HG02623 (cell line): Measurements from ENCODE around the gene OPHN1.
"Not testable (repeated sequence)": the region's sequence is repeated elsewhere in the genome, so short reads cannot be mapped to it uniquely, and the experiment has no call there.

Experiments used
- ATAC-seq: cut with Tn5 transposase; IDR thresholded peaks from one replicate; pipeline ENCODE4 v1.9.1; 2021; ENCODE audit warnings: moderate library complexity; ENCODE audit not compliant: unreplicated experiment

The OPHN1 gene

GRCh38 chrX:68422478-68422877 lies 10.8 kb downstream of the OPHN1 start:
- ATAC-seq = no peak

GRCh38 chrX:68421636-68422035 lies 11.7 kb downstream of the OPHN1 start:
- no peak for ATAC-seq

- ATAC-seq = no peak
Observed at GRCh38 chrX:68420559-68420958, 12.7 kb downstream of the OPHN1 start.

- no peak for ATAC-seq
Observed at GRCh38 chrX:68419975-68420374, 13.3 kb downstream of the OPHN1 start.

- no peak for ATAC-seq
Observed at GRCh38 chrX:68417651-68418050, 15.6 kb downstream of the OPHN1 start.

- no peak for ATAC-seq
Observed at GRCh38 chrX:68416592-68416991, 16.7 kb downstream of the OPHN1 start.

- no peak for ATAC-seq
Observed at GRCh38 chrX:68415316-68415715, 18.0 kb downstream of the OPHN1 start.

- ATAC-seq = no peak
Observed at GRCh38 chrX:68413254-68413653, 20.0 kb downstream of the OPHN1 start.

- no peak for ATAC-seq
Observed at GRCh38 chrX:68411729-68412128, 21.6 kb downstream of the OPHN1 start.

GRCh38 chrX:68409194-68409593 lies 24.1 kb downstream of the OPHN1 start:
- ATAC-seq = no peak

GRCh38 chrX:68403522-68403921 lies 29.8 kb downstream of the OPHN1 start:
- no peak for ATAC-seq

GRCh38 chrX:68403038-68403437 lies 30.3 kb downstream of the OPHN1 start:
- no peak for ATAC-seq

- no peak for ATAC-seq
Observed at GRCh38 chrX:68402094-68402493, 31.2 kb downstream of the OPHN1 start.

- ATAC-seq = no peak
Observed at GRCh38 chrX:68398291-68398690, 35.0 kb downstream of the OPHN1 start.

- no peak for ATAC-seq
Observed at GRCh38 chrX:68396953-68397352, 36.3 kb downstream of the OPHN1 start.

GRCh38 chrX:68389419-68389960 lies 43.8 kb downstream of the OPHN1 start:
- not testable (repeated sequence) for ATAC-seq

- ATAC-seq = no peak
Observed at GRCh38 chrX:68387776-68388175, 45.5 kb downstream of the OPHN1 start.

- ATAC-seq = no peak
Observed at GRCh38 chrX:68383540-68383939, 49.8 kb downstream of the OPHN1 start.

- ATAC-seq = not testable (repeated sequence)
Observed at GRCh38 chrX:68377579-68377978, 55.7 kb downstream of the OPHN1 start.

GRCh38 chrX:68376373-68376772 lies 56.9 kb downstream of the OPHN1 start:
- no peak for ATAC-seq

GRCh38 chrX:68375803-68376202 lies 57.5 kb downstream of the OPHN1 start:
- ATAC-seq = no peak

GRCh38 chrX:68372665-68373064 lies 60.6 kb downstream of the OPHN1 start:
- ATAC-seq = no peak

- no peak for ATAC-seq
Observed at GRCh38 chrX:68369559-68369958, 63.7 kb downstream of the OPHN1 start.

GRCh38 chrX:68365341-68365740 lies 68.0 kb downstream of the OPHN1 start:
- ATAC-seq = no peak
